CD4-positive, alpha-beta T cell treated with Interleukin-4 for 1 hour (primary cell): Measurements from ENCODE around the gene ABCA7.
A peak's percentile ranks its signal among the peaks of the same experiment; 100 is the strongest.

Experiments
- DNase-seq, 2 donors: peaks; one replicate each; pipeline ENCODE4 v3.0.0-alpha.2; 2020 to 2022

Gene ABCA7

GRCh38 chr19:1073063-1073955, 33.4 kb downstream of the ABCA7 start:
- no peak for DNase-seq

- no peak for DNase-seq
Observed at GRCh38 chr19:1073956-1074517, 34.1 kb downstream of the ABCA7 start.

- peak; percentile 94 to 95 for DNase-seq
Observed at GRCh38 chr19:1074544-1075283, 34.8 kb downstream of the ABCA7 start.

- DNase-seq = no peak
Observed at GRCh38 chr19:1076046-1076386, 36.1 kb downstream of the ABCA7 start.

GRCh38 chr19:1076951-1077350, 37.0 kb downstream of the ABCA7 start:
- DNase-seq = peak; percentile 95

GRCh38 chr19:1079566-1080111, 39.7 kb downstream of the ABCA7 start:
- DNase-seq = peak; percentile 54 to 64

- DNase-seq = peak in 1 of 2 donors; percentile 1
Observed at GRCh38 chr19:1080360-1081161, 40.7 kb downstream of the ABCA7 start.

GRCh38 chr19:1081301-1082164, 41.6 kb downstream of the ABCA7 start:
- DNase-seq = no peak

GRCh38 chr19:1082165-1082927, 42.4 kb downstream of the ABCA7 start:
- DNase-seq = peak; percentile 91 to 93

- DNase-seq = no peak
Observed at GRCh38 chr19:1082928-1083816, 43.3 kb downstream of the ABCA7 start.

GRCh38 chr19:1084024-1084868, 44.3 kb downstream of the ABCA7 start:
- DNase-seq = no peak

- DNase-seq = no peak
Observed at GRCh38 chr19:1085053-1085658, 45.2 kb downstream of the ABCA7 start.

GRCh38 chr19:1085676-1086442, 46.0 kb downstream of the ABCA7 start:
- no peak for DNase-seq

- no peak for DNase-seq
Observed at GRCh38 chr19:1086613-1087012, 46.7 kb downstream of the ABCA7 start.

- DNase-seq = peak; percentile 61 to 78
Observed at GRCh38 chr19:1087813-1088415, 48.0 kb downstream of the ABCA7 start.

- no peak for DNase-seq
Observed at GRCh38 chr19:1088416-1089010, 48.6 kb downstream of the ABCA7 start.
